ENCODE measurements around the gene CEP192. TPM values are rescaled to one million over a fixed set of nuclear protein-coding genes. Genes with fewer than 3 reads are reported as not detected.

CEP192 gene
- polyA plus RNA-seq, 3 donors = 46.4 to 57.2 (median 47.9) TPM

DNA sequence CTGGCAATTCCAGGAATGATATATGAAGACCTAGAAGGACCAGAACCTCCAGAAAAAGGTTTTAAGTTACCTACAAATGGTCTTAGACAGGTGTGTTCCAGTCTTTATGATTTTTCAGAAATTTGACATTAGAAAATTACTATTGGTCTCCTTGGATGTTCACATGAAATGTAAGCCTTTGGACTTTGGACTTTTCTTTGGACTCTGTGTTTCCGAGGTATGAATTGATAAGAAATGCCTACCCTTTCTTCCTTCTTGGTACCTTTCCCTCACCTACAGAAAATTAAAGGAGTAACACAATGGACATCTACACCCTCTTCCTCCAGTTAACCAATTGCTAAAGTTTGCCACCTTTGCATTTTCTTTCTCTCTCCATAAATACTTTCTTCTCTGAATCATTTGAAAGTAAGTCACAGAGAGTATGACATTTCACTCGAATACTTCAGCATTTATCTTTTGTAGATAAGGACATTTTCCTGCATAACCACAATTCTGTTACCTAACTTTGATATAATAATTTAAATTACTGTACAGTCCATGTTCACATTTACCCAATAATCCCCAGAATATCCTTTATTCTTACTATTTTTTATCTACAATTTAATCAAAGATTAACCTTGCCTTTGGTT is 26.2 kb downstream of the CEP192 start:
- DNase-seq (ENCODE audit: extremely low read depth in 1 of 11, low read depth in 9 of 11, low spot score in 4 of 11) = no peak

DNA sequence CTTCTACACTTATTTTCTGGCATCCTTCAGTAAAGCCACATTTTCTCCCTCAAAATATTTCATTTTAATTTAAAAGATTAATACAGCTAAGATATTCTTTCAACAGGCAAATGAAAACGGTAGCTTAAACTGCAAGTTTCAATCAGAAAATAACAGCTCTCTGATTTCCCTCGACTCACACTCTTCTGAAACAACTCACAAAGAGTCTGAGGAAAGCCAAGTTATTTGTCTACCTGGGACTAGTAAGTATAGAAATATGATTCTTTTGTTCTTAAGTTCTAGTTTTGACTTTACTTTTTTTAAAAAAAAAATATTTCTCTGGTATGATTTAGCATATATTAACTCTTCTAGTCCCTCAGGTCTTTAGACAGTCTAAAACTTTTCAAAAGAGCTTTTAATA is 27.2 kb downstream of the CEP192 start:
- no peak for DNase-seq (ENCODE audit: extremely low read depth in 1 of 11, low read depth in 9 of 11, low spot score in 4 of 11)

DNA sequence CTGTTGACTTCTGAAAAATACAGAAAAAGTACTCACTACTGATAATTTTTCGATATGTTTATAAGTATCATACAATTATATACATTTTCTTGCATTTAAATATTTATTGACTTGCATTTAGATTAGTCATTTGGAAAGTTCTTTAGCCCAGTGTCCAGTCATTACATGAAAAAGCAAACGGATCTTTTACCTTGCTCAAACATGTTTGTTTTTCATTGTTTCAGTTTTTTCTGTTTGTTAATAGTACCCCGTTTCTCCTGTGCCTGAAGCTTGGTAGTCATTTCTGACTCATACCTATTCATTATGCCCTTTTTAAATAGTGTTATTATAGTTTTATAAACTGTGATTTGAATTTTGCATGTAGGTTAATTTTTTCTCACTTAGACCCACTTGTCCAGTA is 28.1 kb downstream of the CEP192 start:
- no peak for DNase-seq (ENCODE audit: extremely low read depth in 1 of 11, low read depth in 9 of 11, low spot score in 4 of 11)

DNA sequence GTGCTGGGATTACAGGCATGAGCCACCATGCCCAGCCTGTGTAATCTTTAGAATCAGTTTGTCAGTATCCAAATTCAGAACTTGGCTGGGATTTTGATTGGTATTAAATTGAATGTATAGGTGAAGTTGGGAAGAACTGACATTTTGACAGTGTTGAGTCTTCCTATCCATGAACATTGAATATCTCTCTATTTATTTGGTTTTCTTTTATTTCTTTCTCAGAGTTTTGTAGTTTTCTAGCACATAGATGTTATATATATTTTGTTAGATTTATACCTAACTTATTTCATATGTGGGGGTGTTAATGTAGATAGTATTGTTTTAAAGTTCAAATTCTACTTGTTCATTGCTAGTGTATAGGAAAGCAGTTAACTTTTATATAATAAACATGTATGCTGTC is 31.5 kb downstream of the CEP192 start:
- DNase-seq (ENCODE audit: extremely low read depth in 1 of 11, low read depth in 9 of 11, low spot score in 4 of 11) = no peak

DNA sequence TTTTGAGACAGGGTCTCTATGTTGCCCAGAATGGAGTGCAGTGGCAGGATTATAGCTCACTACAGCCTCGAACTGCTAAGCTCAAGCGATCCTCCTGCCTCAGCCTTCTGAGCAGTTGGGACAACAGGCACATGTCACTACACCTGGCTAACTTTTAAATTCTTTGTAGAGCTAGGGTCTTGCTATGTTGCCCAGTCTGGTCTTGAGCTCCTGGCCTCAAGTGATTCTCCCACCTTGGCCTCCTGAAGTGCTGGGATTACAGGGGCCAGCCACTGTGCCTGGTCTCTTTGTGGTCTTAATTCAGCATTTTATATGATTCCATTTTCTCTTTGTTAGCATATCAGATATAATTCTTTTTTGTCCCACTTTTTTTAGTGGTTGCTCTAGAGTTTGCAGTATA is 34.1 kb downstream of the CEP192 start:
- no peak for DNase-seq (ENCODE audit: extremely low read depth in 1 of 11, low read depth in 9 of 11, low spot score in 4 of 11)

DNA sequence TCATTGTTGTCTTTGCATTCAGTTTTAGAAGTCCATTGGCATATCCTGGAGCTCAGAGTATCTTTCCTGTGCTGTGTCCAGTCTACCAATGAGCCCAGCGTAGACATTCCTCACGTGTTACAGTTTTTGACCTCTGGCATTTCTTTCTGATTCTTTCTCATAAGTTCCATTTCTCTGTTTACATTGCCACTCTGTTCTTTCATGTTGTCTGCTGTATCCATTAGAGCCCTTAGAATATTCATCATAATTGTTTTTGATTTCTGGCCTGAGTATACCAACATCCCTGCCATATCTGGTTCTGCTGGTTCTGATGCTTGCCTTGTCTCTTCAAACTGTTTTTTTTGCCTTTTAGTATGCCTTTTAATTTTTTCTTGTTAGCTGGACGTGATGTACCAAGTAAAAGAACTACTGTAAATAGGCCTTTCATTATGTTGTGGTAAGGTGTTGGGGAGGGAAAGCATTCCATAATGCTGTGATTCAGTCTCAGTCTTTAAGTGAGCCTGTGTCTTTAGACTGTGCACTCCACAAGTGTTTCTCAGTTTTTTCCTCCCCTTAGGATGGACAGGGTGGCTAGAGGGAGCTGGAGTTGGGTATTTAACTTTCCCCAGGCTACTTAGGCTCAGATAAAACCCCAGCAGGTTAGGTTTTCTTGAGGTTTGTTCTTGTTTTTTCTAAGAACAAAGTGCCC is 35.6 kb downstream of the CEP192 start:
- DNase-seq (ENCODE audit: extremely low read depth in 1 of 11, low read depth in 9 of 11, low spot score in 4 of 11) = no peak

DNA sequence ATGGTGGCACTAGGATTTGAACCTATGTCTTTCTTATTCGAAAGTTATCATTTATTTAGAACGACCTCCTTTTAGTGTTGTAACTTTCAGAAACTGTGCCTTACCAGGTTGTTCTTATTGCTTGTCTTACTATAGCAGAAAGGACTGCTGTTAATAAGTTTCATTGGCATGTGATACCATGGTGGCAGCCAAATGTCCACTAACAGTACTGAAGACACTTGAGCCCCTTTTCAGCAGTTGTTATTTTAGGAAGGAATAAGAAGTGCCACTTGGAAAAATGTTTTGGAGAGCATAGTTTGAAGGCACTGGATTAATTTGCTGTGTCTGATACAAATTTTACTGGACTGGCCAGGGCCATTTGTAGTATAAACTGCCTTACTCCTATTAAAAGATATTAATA is 37.7 kb downstream of the CEP192 start:
- no peak for DNase-seq (ENCODE audit: extremely low read depth in 1 of 11, low read depth in 9 of 11, low spot score in 4 of 11)

DNA sequence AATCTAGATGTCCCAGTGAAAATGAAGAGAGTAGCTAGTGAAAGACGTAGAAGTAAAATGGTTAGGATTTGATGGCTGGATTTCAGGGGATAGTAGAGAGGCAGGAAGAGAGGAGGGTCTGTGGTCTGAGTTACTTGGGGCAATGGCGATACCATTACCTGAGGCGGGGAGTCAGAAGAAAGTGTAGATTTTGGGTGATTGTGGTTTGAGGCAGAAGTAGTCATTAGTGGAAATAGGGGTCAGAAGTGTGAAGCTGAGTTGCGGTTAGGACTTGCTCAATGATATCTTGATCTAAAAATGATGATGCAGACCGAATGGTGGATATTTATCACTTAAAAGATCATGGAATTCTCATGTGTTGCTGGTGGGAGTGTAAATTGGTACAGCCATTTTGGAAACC is 41.0 kb downstream of the CEP192 start:
- DNase-seq (ENCODE audit: extremely low read depth in 1 of 11, low read depth in 9 of 11, low spot score in 4 of 11) = no peak

DNA sequence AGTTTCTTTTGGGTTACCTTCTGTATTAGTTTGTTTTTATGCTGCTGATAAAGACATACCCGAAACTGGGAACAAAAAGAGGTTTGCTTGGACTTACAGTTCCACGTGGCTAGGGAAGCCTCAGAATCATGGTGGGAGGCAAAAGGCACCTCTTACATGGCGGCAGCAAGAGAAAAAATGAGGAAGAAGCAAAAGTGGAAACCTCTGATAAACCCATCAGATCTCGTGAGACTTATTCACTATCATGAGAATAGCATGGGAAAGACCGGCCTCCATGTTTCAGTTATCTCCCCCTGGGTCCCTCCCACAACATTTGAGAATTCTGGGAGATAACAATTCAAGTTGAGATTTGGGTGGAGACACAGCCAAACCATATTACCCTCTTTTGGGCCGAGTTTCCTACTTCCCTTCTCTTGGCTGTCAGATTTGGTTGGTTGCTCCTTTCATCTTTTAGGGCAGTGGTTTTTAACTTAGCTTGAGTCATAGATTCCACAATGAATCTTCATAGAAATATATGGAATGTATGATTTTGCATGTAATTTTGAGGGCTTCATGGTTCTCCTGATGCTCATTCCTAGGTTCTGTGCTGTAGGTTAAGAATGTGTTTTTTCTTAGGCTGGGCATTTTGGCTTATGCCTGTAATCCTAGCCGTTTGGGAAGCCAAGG is 44.2 kb downstream of the CEP192 start:
- no peak for DNase-seq (ENCODE audit: extremely low read depth in 1 of 11, low read depth in 9 of 11, low spot score in 4 of 11)

DNA sequence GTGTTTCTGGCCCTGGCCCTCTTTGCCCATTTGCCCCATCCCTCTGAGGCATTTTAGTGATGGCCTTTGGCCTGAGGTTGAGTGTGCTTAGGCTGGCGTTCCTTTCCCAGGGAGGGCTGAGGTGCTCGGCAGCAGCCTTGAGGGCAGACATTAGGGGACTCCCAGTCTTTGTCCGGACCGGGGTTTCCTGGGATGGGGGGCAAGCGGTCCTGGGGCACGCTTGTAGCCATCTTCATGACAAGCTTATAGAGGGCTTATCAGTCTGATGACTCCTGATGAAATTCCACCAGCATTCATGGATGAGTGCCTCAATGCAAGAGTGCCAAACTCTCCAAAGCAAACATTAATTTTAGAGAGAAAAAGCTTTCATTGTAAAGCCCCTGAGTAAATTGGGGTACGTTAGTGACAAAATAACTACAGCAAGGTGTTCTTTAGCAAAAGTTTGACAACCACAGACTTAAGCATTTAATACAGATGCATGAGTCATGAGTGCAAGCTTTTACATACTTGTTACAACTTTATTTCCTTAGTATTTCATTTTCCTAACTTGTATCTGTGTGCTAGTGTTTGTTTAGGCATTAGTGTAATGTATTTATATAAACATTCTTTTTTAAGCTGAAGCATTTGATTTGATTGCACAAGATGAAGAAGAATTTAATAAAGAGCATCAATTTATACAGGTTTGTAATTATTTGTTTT is 45.6 kb downstream of the CEP192 start:
- DNase-seq (ENCODE audit: extremely low read depth in 1 of 11, low read depth in 9 of 11, low spot score in 4 of 11) = no peak

DNA sequence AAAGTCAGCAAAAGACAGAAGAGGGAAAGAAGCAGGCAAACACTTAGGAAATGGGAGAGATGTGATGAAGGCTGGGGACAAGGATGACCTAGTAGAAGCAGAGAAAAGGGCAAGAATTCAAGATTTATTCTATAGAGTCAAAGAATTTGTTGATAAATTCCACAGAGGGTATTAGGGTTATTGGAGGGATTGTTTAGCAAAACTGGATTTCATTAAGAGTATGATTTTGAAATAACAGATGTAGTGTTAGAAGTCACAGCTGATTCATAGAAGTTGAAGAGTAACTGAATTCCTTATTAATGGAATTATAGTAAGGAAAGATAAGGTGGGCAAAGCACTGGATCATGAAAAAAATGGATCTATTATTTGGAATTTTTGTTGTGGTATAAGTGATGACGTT is 48.6 kb downstream of the CEP192 start:
- no peak for DNase-seq (ENCODE audit: extremely low read depth in 1 of 11, low read depth in 9 of 11, low spot score in 4 of 11)

DNA sequence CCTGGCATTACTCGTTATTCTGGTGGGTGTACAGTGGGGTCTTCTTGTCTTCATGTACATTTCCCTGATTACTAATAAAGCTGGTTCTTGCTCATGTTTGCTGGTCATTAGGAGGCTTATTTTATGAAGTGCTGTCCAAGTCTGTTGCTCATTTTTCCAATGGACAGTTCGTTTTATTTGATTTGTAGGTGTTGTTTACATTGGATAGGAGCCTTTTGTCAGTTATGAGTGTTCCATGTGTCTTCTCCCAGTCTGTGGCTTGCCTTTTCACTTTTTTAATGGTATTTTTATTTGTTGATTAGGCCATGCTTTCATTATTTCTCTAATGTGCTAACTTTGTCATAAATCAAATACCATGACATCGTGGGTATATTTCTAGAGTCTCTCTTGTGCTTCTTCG is 51.9 kb downstream of the CEP192 start:
- DNase-seq (ENCODE audit: extremely low read depth in 1 of 11, low read depth in 9 of 11, low spot score in 4 of 11) = no peak

DNA sequence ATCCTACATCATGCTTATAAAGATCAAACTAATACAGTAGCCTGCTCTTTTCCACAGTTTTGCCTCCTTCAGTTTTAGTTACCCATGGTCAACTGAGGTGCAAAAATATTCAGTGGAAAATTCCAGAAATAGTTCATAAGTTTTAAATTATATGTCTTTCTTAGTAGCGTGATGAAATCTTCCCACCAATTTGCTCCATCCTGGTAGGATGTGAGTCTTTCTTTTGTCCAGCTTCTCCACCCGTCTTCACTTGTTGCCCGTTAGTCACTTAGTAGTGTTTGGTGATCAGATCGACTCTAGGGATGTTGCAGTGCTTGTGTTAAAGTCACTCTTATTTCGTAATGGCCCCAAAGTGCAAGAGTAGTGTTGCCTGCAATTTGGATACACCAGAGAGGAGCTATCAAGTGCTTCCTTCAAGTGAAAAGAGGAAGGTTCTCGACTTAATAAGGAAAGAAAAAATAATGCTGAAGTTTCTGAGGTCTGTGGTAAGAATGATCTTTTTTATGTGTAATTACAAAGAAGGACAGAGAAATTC is 57.0 kb downstream of the CEP192 start:
- no peak for DNase-seq (ENCODE audit: extremely low read depth in 1 of 11, low read depth in 9 of 11, low spot score in 4 of 11)

DNA sequence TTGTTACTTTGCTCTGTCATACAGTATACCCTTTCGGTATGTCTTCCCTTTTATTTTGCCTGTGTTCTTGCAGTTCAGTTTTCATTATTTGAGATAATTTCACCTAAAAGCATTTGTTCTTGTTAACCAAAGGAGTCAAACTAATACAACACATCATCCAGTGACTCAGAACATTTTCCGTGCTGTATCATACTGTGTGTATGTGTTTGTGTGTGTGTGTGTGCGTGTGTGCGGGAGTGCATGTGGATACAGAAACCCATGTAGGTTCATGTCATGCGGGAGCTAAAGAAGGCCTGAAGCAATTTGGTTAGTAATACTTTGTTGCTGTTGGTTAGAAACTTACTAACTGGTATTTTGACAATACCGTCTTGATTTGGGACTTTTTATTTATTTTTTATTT is 60.0 kb downstream of the CEP192 start:
- no peak for DNase-seq (ENCODE audit: extremely low read depth in 1 of 11, low read depth in 9 of 11, low spot score in 4 of 11)

DNA sequence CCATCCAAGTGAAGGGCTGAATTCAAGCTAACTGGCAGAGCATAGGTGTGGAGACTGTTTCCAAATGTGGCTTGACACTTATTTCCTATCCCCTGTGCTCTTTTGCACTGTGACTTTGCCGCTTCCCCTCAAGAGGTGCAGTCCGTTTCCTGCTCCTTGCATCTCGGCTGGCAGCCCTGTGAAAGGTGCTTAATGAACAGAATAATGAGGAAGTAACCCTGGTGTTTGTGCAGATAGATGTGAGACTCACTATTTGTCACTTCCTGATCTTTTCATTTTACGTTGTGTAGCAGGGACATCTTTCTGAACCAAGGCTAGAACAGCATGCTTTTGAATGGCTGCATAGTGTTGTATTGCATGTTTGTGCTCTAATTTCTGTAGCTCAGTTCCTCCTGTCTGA is 60.8 kb downstream of the CEP192 start:
- DNase-seq (ENCODE audit: extremely low read depth in 1 of 11, low read depth in 9 of 11, low spot score in 4 of 11) = no peak

DNA sequence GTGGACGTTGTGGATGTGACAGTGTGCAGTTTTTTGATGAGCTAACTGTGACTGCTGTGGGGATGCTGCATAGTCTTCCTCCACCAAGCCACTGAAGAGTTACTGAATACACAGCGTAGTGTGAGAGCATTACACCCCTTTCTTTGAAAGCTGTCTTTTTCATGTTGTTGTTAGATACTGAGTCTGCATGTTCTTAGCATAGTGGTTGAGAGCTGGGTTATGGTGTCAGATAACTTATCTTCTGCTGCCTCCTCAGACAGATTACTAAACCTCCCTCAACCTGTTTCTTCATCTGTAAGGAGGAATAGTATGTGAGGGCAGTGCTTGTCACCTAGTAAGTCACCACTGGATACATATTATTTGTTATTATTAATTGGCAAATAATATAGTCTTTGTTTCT is 63.2 kb downstream of the CEP192 start:
- no peak for DNase-seq (ENCODE audit: extremely low read depth in 1 of 11, low read depth in 9 of 11, low spot score in 4 of 11)

DNA sequence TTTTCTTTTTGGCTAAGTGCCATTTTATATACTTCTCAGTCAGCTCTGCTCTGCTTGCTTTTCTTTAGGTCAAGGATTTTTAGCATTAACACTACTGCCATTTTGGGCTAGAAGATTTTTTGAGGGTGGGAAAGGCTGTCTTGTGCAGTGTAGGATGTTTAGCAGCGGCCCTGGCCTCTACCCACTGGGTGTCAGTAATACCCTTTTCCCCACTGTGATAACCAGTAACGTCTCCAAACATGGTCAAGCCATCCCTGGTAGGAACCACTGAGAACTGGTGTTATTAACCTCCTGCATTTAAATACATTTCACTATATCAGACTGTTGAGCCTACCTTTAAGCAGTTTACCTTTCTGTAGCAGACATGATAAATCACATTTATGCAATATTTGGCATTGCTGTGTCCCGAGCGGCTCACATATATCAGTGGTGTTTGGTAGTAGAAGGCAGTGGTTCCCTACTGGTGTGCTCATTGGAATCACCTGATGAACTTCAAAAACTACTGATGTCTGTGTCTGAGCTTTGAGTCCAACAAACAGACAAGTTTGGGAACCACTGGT is 70.5 kb downstream of the CEP192 start:
- DNase-seq (ENCODE audit: extremely low read depth in 1 of 11, low read depth in 9 of 11, low spot score in 4 of 11) = no peak

DNA sequence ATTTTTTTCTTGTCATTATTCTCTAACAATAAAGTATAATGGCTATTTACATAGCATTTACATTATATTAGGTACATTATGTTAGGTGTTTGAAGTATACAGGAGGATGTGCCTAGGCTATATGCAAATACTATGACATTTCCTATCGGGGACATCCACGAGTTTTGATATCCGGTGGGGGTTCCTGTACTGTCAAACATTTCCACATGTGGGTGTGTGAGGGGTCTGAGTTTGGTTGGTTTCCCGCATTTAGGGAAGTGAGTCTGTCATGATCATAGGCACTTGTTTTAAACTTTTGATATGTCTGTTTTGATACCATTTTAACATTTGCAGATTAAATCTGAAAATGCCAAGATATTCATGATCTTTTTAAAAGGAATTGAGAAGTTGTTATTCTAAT is 76.0 kb downstream of the CEP192 start:
- DNase-seq (ENCODE audit: extremely low read depth in 1 of 11, low read depth in 9 of 11, low spot score in 4 of 11) = no peak

DNA sequence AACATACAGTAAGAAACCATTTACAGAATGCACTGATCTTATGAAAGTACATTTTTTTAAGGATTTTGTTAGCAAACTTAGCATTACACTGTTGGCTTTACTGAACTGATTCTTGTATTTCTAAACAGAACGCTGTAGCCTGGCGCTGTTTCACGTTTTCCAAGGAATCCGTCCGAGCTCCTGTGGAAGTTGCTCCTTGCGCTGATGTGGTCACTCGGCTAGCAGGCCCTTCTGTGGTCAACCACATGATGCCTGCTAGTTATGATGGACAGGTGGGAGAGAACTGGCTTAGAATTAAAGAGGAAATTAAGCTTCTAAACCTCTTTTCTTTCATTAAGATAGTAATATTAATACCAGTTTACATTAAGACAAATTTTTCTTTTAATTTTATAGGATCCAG is 76.8 kb downstream of the CEP192 start:
- DNase-seq (ENCODE audit: extremely low read depth in 1 of 11, low read depth in 9 of 11, low spot score in 4 of 11) = no peak

DNA sequence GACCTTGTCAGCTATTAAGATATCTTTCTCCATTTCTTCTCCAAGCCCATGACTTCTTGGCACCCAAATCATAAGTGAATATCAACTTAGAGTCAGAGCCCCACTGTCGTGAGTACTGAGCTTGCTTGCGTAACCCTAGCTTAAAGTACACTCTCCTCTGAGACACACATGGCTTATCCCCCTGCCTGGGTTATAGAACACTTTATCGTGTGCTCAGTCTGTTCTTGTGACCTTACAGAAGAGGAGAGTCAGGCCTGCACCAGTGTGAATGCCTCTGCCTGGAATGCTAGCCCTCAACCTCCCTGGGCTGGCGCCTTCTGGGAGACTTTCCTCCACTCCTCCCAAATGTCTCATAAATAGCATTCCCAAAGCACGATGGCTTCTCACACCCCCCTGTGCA is 79.3 kb downstream of the CEP192 start:
- DNase-seq (ENCODE audit: extremely low read depth in 1 of 11, low read depth in 9 of 11, low spot score in 4 of 11) = no peak
